Stimulated activated CD8-positive, alpha-beta memory T cell treated with anti-CD3 and anti-CD28 coated beads, Interleukin-15, amount 100 ng/mL, for 1 hour (primary cell): ENCODE results near the gene FBXO41.
A peak's percentile ranks its signal among the peaks of the same experiment; 100 is the strongest.

ENCODE experiments used
- DNase-seq: peaks from one replicate; pipeline ENCODE4 v3.0.0-alpha.2; 2020; ENCODE audit warnings: low read depth

The FBXO41 gene

GRCh38 chr2:73244580-73244979, 39.7 kb downstream of the FBXO41 start:
- no peak for DNase-seq

GRCh38 chr2:73243884-73244570, 40.3 kb downstream of the FBXO41 start:
- no peak for DNase-seq

- no peak for DNase-seq
Observed at GRCh38 chr2:73239776-73240175, 44.5 kb downstream of the FBXO41 start.

GRCh38 chr2:73238976-73239375, 45.3 kb downstream of the FBXO41 start:
- no peak for DNase-seq

- DNase-seq, result no peak
Observed at GRCh38 chr2:73238149-73238548, 46.1 kb downstream of the FBXO41 start.

- no peak for DNase-seq
Observed at GRCh38 chr2:73237168-73237567, 47.1 kb downstream of the FBXO41 start.

- no peak for DNase-seq
Observed at GRCh38 chr2:73235315-73236028, 48.8 kb downstream of the FBXO41 start.

GRCh38 chr2:73233932-73234832, 50.1 kb downstream of the FBXO41 start, which contains the start of gene CCT7:
Gene CCT7, plus strand, starts transcription at chr2:73234308. Its CDS starts 71 bp downstream, at chr2:73234379.
- DNase-seq, result peak; percentile 72

- peak; percentile 87 for DNase-seq
Observed at GRCh38 chr2:73233154-73233931, 50.9 kb downstream of the FBXO41 start, which contains the start of gene PRADC1. Gene PRADC1, minus strand, starts transcription at chr2:73233239. Its CDS starts 79 bp downstream, at chr2:73233160.

- no peak for DNase-seq
Observed at GRCh38 chr2:73232403-73233153, 51.7 kb downstream of the FBXO41 start.

- no peak for DNase-seq
Observed at GRCh38 chr2:73228631-73229030, 55.6 kb downstream of the FBXO41 start.

- no peak for DNase-seq
Observed at GRCh38 chr2:73227086-73227485, 57.2 kb downstream of the FBXO41 start.

- DNase-seq, result no peak
Observed at GRCh38 chr2:73225513-73226360, 58.5 kb downstream of the FBXO41 start.

- DNase-seq, result no peak
Observed at GRCh38 chr2:73223821-73224220, 60.5 kb downstream of the FBXO41 start.

GRCh38 chr2:73218298-73218697, 66.0 kb downstream of the FBXO41 start:
- no peak for DNase-seq

GRCh38 chr2:73217826-73218225, 66.5 kb downstream of the FBXO41 start:
- DNase-seq, result no peak

GRCh38 chr2:73217160-73217559, 67.1 kb downstream of the FBXO41 start:
- DNase-seq, result no peak

- DNase-seq, result no peak
Observed at GRCh38 chr2:73215254-73215653, 69.0 kb downstream of the FBXO41 start.

GRCh38 chr2:73214120-73215035, 69.9 kb downstream of the FBXO41 start, which contains the start of gene SMYD5:
Gene SMYD5, plus strand, starts transcription at chr2:73214245. Its CDS starts 22 bp downstream, at chr2:73214267.
- DNase-seq, result peak; percentile 87
